Gastrocnemius medialis (tissue), 4 donors: ENCODE measurements around the gene PRICKLE1. TPM values are rescaled to one million over a fixed set of nuclear protein-coding genes. Genes with fewer than 3 reads are reported as not detected.

ENCODE experiments used
- ATAC-seq, 2 donors: fragments of 150-250 bp; one replicate each; pipeline ENCODE4 v1.9.1; 2016
- DNase-seq, 2 donors: peaks; one replicate each; pipeline ENCODE4 v3.0.0-alpha.2; 2019
- H3K27ac ChIP-seq, 4 donors: fragments of 200-600 bp; sonication (generic); 1 replicate in 1 of 4; 2 replicates in 3 of 4; pipeline ENCODE4 v1.5.1; 2016 to 2018; ENCODE audit warnings: mild to moderate bottlenecking in 2 of 4, moderate library complexity in 1 of 4
- H3K27me3 ChIP-seq, 3 donors: fragments of 200-600 bp; sonication (generic) in 2 of 3; 1 replicate in 1 of 3; 2 replicates in 2 of 3; pipeline versions ENCODE4 v1.5.1 to v1.6.0; 2016 to 2019; ENCODE audit warnings: mild to moderate bottlenecking in 1 of 3, moderate library complexity in 1 of 3
- H3K36me3 ChIP-seq, 2 donors: fragments of 200-600 bp; sonication (generic) in 1 of 2; one replicate each; pipeline ENCODE4 v1.5.1; 2017 to 2018
- H3K4me1 ChIP-seq, 2 donors: fragments of 200-600 bp; sonication (generic) in 1 of 2; one replicate each; pipeline ENCODE4 v1.5.1; 2016 to 2017; ENCODE audit warnings: mild to moderate bottlenecking in 2 of 2
- H3K4me3 ChIP-seq, 4 donors: fragments of 200-600 bp; sonication (generic) in 3 of 4; 1 replicate in 1 of 4; 2 replicates in 3 of 4; pipeline ENCODE4 v1.5.1; 2016 to 2019; ENCODE audit warnings: mild to moderate bottlenecking in 2 of 4
- H3K9me3 ChIP-seq, 3 donors: fragments of 200-600 bp; sonication (generic) in 2 of 3; 1 replicate in 1 of 3; 2 replicates in 2 of 3; pipeline ENCODE4 v1.5.1; 2016 to 2019
- POLR2A ChIP-seq, 2 donors: fragments of 450-650 bp; IDR thresholded peaks; one replicate each; pipeline ENCODE4 v1.6.1; 2017; ENCODE audit warnings: antibody characterized with exemption in 2 of 2, mild to moderate bottlenecking in 2 of 2, moderate library complexity in 2 of 2
- in situ Hi-C, 4 donors: fragments of 200-750 bp; cut with MboI; loops; one replicate each; pipeline versions ENCODE4 v1.15.0 to v1.8.0; 2017; ENCODE audit warnings: low sequenced_read_pairs in 4 of 4
- intact Hi-C: fragments of 100-400 bp; cut with DNase I; formaldehyde crosslinking; loops from one replicate; pipeline ENCODE4 v1.15.1; 2023; ENCODE audit warnings: low total_unique reads
- total RNA-seq, 4 donors: library from RNA; depleted of rRNA; stranded (reverse); fragments of >200 nt; gene quantifications; one replicate each; pipeline versions ENCODE4 v1.1.0 to v1.2.3, GENCODE V29; 2016
- TF ChIP-seq, protein P1 (sequence below), 5 experiments: fragments of 450-650 bp in 3 of 5; fragments of 200-600 bp in 2 of 5; sonication (generic) in 2 of 5; IDR thresholded peaks in 4 of 5; conservative IDR thresholded peaks in 1 of 5; 1 replicate in 4 of 5; 2 replicates in 1 of 5; pipeline ENCODE4 v1.5.1; 2016 to 2019; ENCODE audit warnings: antibody characterized with exemption in 5 of 5, mild to moderate bottlenecking in 3 of 5, moderate library complexity in 3 of 5

The PRICKLE1 gene
- total RNA-seq, 4 donors from 2014 or later, result 0.87 to 9.2 (median 3.6) TPM

DNA sequence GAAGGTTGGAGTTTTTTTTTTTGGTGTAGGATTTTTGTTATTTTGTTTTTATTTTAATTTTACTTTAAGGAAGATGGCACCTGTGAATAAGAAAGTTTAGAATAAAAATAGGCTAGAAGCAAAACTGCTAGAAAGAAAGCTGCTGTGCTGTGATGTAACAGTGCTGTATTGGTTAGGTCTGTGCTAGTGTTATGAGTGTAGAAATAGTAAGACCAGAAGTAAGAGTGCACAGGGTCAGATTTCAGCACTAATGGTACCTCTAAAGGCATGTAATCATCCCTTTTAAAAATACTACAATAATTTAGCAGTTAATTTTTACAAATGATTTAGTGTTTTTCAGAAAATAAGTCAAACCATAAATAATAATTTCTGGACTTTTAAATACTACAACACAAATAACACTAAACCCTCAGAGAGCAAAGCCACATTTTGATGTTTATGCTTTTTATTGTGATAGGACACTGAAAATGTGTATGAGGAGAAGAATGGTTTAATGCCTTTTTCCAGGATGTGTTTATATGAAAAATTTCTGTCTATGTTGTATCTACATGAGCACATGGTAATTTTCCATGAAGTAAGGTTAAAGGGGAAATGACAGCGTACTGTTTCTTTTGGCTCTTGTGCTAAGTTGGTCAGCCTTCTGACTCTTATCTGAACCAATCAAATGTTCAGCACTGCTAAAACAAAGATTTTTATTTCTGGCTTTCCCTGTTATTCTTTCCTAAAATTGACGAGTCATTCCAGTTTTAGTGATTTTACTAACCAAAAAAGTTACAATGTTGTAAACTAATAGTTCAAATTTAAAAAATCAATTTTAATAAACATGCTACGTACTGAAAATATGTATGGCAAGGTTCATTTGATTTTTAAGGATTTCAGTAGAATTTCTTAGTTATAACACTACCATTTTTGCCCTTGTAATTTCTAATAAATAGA lies 167.4 kb downstream of the PRICKLE1 start:
- Histone ChIP-seq H3K27me3 (no peaks in the 10 kb centered on the region), H3K4me3 (no peak overlapping the region), H3K36me3 (no peaks in the 10 kb centered on the region), H3K9me3 (no peaks in the 10 kb centered on the region), H3K27ac (peak overlapping the region in 2 of 4 donors; percentile 12 to 16), H3K4me1 (peaks cover 18 to 31% of the 10 kb centered on the region in 2 donors)
- in situ Hi-C loops (no loop called here), intact Hi-C loops (no loop called here)
- TF ChIP-seq POLR2A (IDR thresholded peaks at IDR 0.05), result no peak
- TF ChIP-seq, protein P1, sequence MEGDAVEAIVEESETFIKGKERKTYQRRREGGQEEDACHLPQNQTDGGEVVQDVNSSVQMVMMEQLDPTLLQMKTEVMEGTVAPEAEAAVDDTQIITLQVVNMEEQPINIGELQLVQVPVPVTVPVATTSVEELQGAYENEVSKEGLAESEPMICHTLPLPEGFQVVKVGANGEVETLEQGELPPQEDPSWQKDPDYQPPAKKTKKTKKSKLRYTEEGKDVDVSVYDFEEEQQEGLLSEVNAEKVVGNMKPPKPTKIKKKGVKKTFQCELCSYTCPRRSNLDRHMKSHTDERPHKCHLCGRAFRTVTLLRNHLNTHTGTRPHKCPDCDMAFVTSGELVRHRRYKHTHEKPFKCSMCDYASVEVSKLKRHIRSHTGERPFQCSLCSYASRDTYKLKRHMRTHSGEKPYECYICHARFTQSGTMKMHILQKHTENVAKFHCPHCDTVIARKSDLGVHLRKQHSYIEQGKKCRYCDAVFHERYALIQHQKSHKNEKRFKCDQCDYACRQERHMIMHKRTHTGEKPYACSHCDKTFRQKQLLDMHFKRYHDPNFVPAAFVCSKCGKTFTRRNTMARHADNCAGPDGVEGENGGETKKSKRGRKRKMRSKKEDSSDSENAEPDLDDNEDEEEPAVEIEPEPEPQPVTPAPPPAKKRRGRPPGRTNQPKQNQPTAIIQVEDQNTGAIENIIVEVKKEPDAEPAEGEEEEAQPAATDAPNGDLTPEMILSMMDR (IDR thresholded peaks at IDR 0.05 in 4 of 5, conservative IDR thresholded peaks at IDR 0.05 in 1 of 5), result no peak
- ATAC-seq (peak; percentile 78 to 85), DNase-seq (no peak)

DNA sequence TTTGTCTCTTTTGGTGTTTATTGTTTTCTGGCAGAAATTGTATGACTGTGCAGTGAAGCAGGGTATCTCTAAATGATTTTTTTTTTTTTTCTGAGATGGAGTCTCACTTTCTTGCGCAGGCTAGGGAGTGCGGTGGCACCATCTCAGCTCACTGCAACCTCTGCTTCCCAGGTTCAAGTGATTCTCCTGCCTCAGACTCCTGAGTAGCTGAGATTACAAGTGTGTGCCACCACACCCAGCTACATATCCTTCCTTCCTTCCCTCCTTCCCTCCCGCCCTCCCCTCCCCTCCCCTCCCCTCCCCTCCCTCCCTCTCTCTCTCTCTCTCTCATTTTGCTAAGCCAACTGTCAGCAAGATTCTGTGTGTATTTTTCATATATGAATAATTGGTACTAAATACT lies 169.2 kb downstream of the PRICKLE1 start:
- H3K4me3 ChIP-seq, result no peak overlapping the region
- TF ChIP-seq, protein P1 (IDR thresholded peaks at IDR 0.05 in 4 of 5, conservative IDR thresholded peaks at IDR 0.05 in 1 of 5), result no peak
- no peak for TF ChIP-seq POLR2A (IDR thresholded peaks at IDR 0.05)
- no peak for ATAC-seq
- intact Hi-C loops, result no loop called here
- no peaks in the 10 kb centered on the region for H3K9me3 ChIP-seq
- no peak for DNase-seq
- peaks cover 18 to 31% of the 10 kb centered on the region in 2 donors for H3K4me1 ChIP-seq
- no peak overlapping the region for H3K27ac ChIP-seq
- in situ Hi-C loops, result no loop called here
- H3K27me3 ChIP-seq, result no peaks in the 10 kb centered on the region
- no peaks in the 10 kb centered on the region for H3K36me3 ChIP-seq

DNA sequence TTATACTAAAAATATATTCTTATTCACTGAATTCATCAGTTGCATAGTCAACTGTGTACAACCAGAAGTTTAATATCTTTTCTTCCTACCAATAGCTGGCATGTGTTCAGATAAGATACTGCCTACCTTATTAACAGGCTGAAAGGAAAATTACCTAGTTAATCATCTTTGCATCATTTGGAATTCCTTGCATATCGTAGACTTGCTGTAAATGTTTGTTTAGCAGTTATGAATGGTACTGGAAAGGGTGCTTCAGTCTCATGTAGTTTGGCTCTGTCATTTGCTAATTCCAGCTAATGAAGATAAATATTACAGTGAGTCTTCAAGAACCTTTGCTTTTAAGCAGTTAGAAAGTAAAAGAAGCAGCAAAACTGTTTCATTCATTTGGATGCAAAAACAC lies 179.2 kb downstream of the PRICKLE1 start:
- Histone ChIP-seq H3K36me3 (no peaks in the 10 kb centered on the region), H3K27me3 (no peaks in the 10 kb centered on the region), H3K27ac (no peak overlapping the region), H3K9me3 (no peaks in the 10 kb centered on the region), H3K4me1 (no peaks in the 10 kb centered on the region), H3K4me3 (no peak overlapping the region)
- intact Hi-C loops (no loop called here), in situ Hi-C loops (no loop called here)
- no peak for ATAC-seq
- TF ChIP-seq, protein P1 (IDR thresholded peaks at IDR 0.05 in 4 of 5, conservative IDR thresholded peaks at IDR 0.05 in 1 of 5), result no peak
- TF ChIP-seq POLR2A (IDR thresholded peaks at IDR 0.05), result no peak
- no peak for DNase-seq

DNA sequence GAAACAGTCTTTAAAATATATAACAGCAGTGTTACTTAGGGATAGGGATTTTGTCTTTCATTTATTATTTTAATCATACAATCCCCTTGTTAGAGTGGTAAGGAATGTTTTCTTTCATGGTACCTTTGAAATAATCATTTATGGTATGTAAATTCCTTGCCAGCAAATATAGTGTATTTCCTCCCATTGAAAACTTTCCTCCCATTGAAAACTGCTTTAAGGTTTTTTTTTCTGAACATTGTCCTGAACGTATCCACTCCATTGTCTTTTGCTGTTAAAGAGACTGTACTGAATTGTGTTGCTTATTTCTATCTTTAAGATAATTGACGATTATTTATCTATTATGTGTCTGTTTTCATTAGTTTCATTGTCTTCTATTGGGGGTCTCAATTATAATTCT lies 180.1 kb downstream of the PRICKLE1 start:
- no peak overlapping the region for H3K4me3 ChIP-seq
- no peaks in the 10 kb centered on the region for H3K9me3 ChIP-seq
- intact Hi-C loops, result no loop called here
- no peak for DNase-seq
- no peak overlapping the region for H3K27ac ChIP-seq
- no peaks in the 10 kb centered on the region for H3K27me3 ChIP-seq
- H3K36me3 ChIP-seq, result no peaks in the 10 kb centered on the region
- TF ChIP-seq POLR2A (IDR thresholded peaks at IDR 0.05), result no peak
- TF ChIP-seq, protein P1 (IDR thresholded peaks at IDR 0.05 in 4 of 5, conservative IDR thresholded peaks at IDR 0.05 in 1 of 5), result no peak
- no peaks in the 10 kb centered on the region for H3K4me1 ChIP-seq
- in situ Hi-C loops, result no loop called here
- ATAC-seq, result no peak
